ENCODE results near the gene GOLGA6C. TPM values are rescaled to one million over a fixed set of nuclear protein-coding genes. Genes with fewer than 3 reads are reported as not detected.
"Not testable (repeated sequence)": the region's sequence is repeated elsewhere in the genome, so short reads cannot be mapped to it uniquely, and the experiment has no call there.

The GOLGA6C gene
- total RNA-seq, 4 donors from 2014 or later = not detected

- no peak overlapping the region for H3K4me3 ChIP-seq
- no peaks in the 10 kb centered on the region for H3K36me3 ChIP-seq
- H3K27me3 ChIP-seq = no peaks in the 10 kb centered on the region
- intact Hi-C loops (cut with DNase I; ENCODE audit: low total_unique reads) (no loop called here), in situ Hi-C loops (cut with MboI; ENCODE audit: low pct_ligation_motif_present in 1 of 4, low pct_unique_long_range_greater_than_20kb in 1 of 4, low sequenced_read_pairs in 3 of 4) (no loop called here)
- TF ChIP-seq POLR2AphosphoS5 (IDR thresholded peaks at IDR 0.05) = no peak
- TF ChIP-seq POLR2A (IDR thresholded peaks at IDR 0.05) = no peak
- TF ChIP-seq CTCF (IDR thresholded peaks at IDR 0.05) = no peak
- no peak for TF ChIP-seq EP300 (IDR thresholded peaks at IDR 0.05; ENCODE audit: low read depth)
- no peak for DNase-seq
- WGBS, 2 donors (ENCODE audit: low coverage in 1 of 2) = 92% methylated on average over 3 of the region's 6 CpGs; no CpG with 5 or more reads in 1 of the 2 donors
- H3K4me1 ChIP-seq = no peaks in the 10 kb centered on the region
- H3K9me3 ChIP-seq = no peaks in the 10 kb centered on the region
- H3K27ac ChIP-seq = no peak overlapping the region
Observed at GRCh38 chr15:75223688-75224087, 34.4 kb upstream of the GOLGA6C start.

- H3K4me3 ChIP-seq = no peak overlapping the region
- no peaks in the 10 kb centered on the region for H3K9me3 ChIP-seq
- TF ChIP-seq POLR2A (IDR thresholded peaks at IDR 0.05) (no peak), CTCF (IDR thresholded peaks at IDR 0.05) (no peak), EP300 (IDR thresholded peaks at IDR 0.05; ENCODE audit: low read depth) (no peak), POLR2AphosphoS5 (IDR thresholded peaks at IDR 0.05) (no peak)
- no peaks in the 10 kb centered on the region for H3K36me3 ChIP-seq
- intact Hi-C loops (cut with DNase I; ENCODE audit: low total_unique reads) = no loop called here
- no peaks in the 10 kb centered on the region for H3K4me1 ChIP-seq
- in situ Hi-C loops (cut with MboI; ENCODE audit: low pct_ligation_motif_present in 1 of 4, low pct_unique_long_range_greater_than_20kb in 1 of 4, low sequenced_read_pairs in 3 of 4) = no loop called here
- no peak for DNase-seq
- H3K27me3 ChIP-seq = no peaks in the 10 kb centered on the region
- 75% methylated on average over 12 of the region's 12 CpGs; no CpG with 5 or more reads in 1 of the 2 donors for WGBS, 2 donors (ENCODE audit: low coverage in 1 of 2)
- no peak overlapping the region for H3K27ac ChIP-seq
Observed at GRCh38 chr15:75224281-75224680, 33.9 kb upstream of the GOLGA6C start.

- in situ Hi-C loops (cut with MboI; ENCODE audit: low pct_ligation_motif_present in 1 of 4, low pct_unique_long_range_greater_than_20kb in 1 of 4, low sequenced_read_pairs in 3 of 4) = not testable (repeated sequence)
Observed at GRCh38 chr15:75225102-75225836, 32.9 kb upstream of the GOLGA6C start.

GRCh38 chr15:75225951-75226732 lies 32.0 kb upstream of the GOLGA6C start:
- Histone ChIP-seq H3K36me3 (no peaks in the 10 kb centered on the region), H3K27me3 (no peaks in the 10 kb centered on the region), H3K9me3 (no peaks in the 10 kb centered on the region), H3K4me1 (no peaks in the 10 kb centered on the region), H3K4me3 (no peak overlapping the region), H3K27ac (no peak overlapping the region)
- DNase-seq = no peak
- TF ChIP-seq EP300 (IDR thresholded peaks at IDR 0.05; ENCODE audit: low read depth) = no peak
- no peak for TF ChIP-seq CTCF (IDR thresholded peaks at IDR 0.05)
- TF ChIP-seq POLR2AphosphoS5 (IDR thresholded peaks at IDR 0.05) = no peak
- TF ChIP-seq POLR2A (IDR thresholded peaks at IDR 0.05) = no peak
- intact Hi-C loops (cut with DNase I; ENCODE audit: low total_unique reads) (no loop called here), in situ Hi-C loops (cut with MboI; ENCODE audit: low pct_ligation_motif_present in 1 of 4, low pct_unique_long_range_greater_than_20kb in 1 of 4, low sequenced_read_pairs in 3 of 4) (no loop called here)
- WGBS, 2 donors (ENCODE audit: low coverage in 1 of 2) = 90 to 100% methylated on average over 2 to 13 of the region's 16 CpGs

More at GRCh38 chr15:75225102-75225836, 32.9 kb upstream of the GOLGA6C start:
- DNase-seq; H3K4me3 ChIP-seq; H3K4me1 ChIP-seq; H3K9me3 ChIP-seq; H3K27ac ChIP-seq; H3K36me3 ChIP-seq; intact Hi-C loops (cut with DNase I; ENCODE audit: low total_unique reads); H3K27me3 ChIP-seq: not testable (repeated sequence)
- WGBS, 2 donors (ENCODE audit: low coverage in 1 of 2) = 54 to 80% methylated on average over 1 to 6 of the region's 10 CpGs

GRCh38 chr15:75227112-75227511 lies 31.0 kb upstream of the GOLGA6C start:
- 74 to 85% methylated on average over 7 of the region's 7 CpGs for WGBS, 2 donors (ENCODE audit: low coverage in 1 of 2)
- H3K36me3 ChIP-seq; H3K9me3 ChIP-seq; H3K27me3 ChIP-seq; H3K4me1 ChIP-seq; H3K27ac ChIP-seq; DNase-seq; in situ Hi-C loops (cut with MboI; ENCODE audit: low pct_ligation_motif_present in 1 of 4, low pct_unique_long_range_greater_than_20kb in 1 of 4, low sequenced_read_pairs in 3 of 4); intact Hi-C loops (cut with DNase I; ENCODE audit: low total_unique reads); H3K4me3 ChIP-seq: not testable (repeated sequence)
